Astrocyte of the cerebellum (primary cell): ENCODE measurements around the gene DENND2A.
A peak's percentile ranks its signal among the peaks of the same experiment; 100 is the strongest.
"Not testable (repeated sequence)": the region's sequence is repeated elsewhere in the genome, so short reads cannot be mapped to it uniquely, and the experiment has no call there.

Experiments
- DNase-seq: peaks from one replicate; pipeline ENCODE4 v3.0.0-alpha.2; 2011; ENCODE audit warnings: low read depth
- H3K4me3 ChIP-seq: 2 replicates; pipeline ENCODE4 v1.5.1; 2011; ENCODE audit warnings: mild to moderate bottlenecking, low read depth, low read length, moderate library complexity
- CTCF ChIP-seq: IDR thresholded peaks from 2 replicates; pipeline ENCODE4 v1.5.1; 2012; ENCODE audit warnings: low read length, low read depth, moderate library complexity, mild to moderate bottlenecking; ENCODE audit errors: missing control alignments
- in situ Hi-C: cut with HindIII; loops from 2 replicates; pipeline ENCODE4 v1.10.0; 2017; ENCODE audit warnings: low sequenced_read_pairs

Gene DENND2A

DNA sequence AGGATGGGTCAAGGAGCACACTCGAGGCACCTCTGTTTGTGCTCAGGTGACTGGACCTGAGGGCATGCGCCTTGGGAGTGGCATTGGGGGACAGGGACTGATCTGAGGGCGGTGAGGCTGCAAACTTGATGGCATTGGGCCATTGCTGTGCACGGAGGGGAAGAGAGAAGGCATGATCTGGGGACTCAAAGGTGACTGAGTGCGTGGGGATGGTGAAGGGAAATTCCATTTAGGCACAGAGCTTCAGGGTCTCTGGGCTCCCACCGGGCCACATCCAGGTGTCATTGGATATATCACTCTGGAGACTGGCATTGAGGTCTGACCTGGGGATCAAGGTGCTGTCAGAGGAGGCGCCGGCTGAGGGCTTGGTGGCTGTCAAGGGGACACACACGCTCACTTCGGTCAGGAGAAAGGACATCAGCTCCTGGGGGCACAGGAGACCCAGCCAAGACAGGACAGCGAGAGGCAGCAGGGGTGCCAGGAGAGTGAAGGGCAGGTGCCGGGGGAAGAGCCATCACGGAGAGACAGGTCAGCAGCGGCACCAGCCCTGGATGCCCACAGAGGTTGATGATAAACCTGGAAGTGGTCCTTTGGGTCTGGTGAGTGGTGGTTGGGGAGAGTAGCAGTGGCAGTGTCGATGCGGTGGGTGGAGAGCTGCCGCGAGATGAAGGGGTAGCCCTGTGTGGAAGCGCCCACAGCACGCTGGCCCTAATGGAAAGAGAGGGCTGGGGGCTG, 37.6 kb upstream of the DENND2A start:
- TF ChIP-seq CTCF: no peak
- no peak for DNase-seq
- no peak overlapping the region for H3K4me3 ChIP-seq
- in situ Hi-C loops: no loop called here

DNA sequence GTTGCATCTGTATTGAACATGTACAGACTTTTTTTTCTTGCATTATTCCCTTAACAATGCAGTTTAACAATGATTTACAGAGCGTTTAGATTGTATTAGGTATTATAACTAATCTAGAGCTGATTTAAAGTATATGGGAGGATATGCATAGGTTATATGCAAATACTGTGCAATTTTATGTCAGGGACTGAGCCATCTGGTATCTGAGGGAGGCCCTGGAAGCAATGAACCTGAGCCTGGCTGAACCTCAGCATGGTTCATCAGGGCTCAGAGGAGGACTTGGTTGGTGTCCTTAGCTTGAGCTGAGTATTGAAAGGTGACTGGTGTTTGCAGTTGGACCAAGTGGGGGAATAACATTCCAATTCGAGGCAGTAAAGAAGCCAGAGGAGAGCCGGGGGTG, 36.9 kb upstream of the DENND2A start:
- in situ Hi-C loops: no loop called here
- no peak for DNase-seq
- no peak overlapping the region for H3K4me3 ChIP-seq
- TF ChIP-seq CTCF: no peak

GRCh38 chr7:140676956-140677355, 36.3 kb upstream of the DENND2A start:
- in situ Hi-C loops, DNase-seq, H3K4me3 ChIP-seq: not testable (repeated sequence)

GRCh38 chr7:140676306-140676705, 35.7 kb upstream of the DENND2A start:
- in situ Hi-C loops: no loop called here
- no peak overlapping the region for H3K4me3 ChIP-seq
- no peak for DNase-seq
- TF ChIP-seq CTCF: no peak

DNA sequence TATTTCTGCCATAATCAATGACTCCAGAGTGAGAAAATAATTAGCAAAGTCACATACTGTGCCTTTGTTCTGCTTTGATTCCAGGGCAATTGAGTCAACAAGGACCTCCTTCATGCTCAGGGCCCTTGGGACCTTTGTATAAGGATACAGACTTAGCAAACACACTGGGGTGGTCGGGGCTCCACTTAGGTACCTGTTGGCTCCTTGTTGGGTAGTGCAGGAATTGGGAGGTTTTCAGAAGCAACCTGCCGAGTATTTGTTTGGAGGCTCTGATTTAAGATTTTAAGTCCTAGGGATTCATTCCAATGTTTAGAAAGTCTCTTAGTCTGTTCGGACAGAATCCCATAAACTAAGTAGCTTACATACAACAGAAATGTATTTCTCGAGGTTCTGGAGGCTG, 35.1 kb upstream of the DENND2A start:
- no peak for TF ChIP-seq CTCF
- in situ Hi-C loops: no loop called here
- H3K4me3 ChIP-seq: no peak overlapping the region
- DNase-seq: no peak

DNA sequence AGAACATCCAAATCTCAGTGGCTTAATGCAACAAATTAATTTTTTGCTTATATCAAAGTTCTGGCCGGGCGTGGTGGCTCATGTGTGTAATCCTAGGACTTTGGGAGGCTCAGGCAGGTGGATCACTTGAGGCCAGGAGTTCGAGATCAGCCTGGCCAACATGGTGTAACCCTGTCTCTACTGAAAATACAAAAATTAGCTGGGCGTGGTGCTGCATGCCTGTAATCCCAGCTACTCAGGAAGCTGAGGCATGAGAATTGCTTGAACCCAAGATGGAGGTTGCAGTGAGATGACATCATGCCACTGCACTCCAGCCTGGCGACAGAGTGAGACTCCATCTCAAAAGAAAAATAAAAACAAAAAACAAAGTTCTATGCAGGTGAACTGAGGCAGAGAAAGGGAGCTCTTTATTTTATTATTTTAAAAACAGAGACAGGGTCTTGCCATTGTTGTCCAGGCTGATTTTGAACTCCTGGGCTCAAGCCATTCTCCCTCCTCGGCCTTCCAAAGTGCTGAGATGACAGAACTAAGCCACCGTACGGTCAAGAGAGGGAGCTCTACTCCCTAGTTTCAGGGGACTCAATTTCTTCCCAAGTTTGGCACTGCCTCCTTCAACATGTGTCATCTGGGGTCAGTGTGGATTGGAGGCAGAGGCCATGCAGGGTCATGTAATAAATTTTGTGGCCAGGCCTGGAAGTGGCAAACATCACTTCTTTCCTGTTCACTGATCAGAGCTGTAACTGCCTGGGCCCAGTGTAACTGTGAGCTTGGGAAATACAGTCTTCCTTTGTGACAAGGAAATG, 34.5 kb upstream of the DENND2A start:
- DNase-seq: peak; percentile 12
- in situ Hi-C loops: no loop called here
- H3K4me3 ChIP-seq: no peak overlapping the region
- peak; percentile 54 for TF ChIP-seq CTCF

- H3K4me3 ChIP-seq: no peak overlapping the region
- in situ Hi-C loops: no loop called here
- no peak for DNase-seq
- TF ChIP-seq CTCF: no peak
Measured at GRCh38 chr7:140674356-140674800, 33.8 kb upstream of the DENND2A start.
